Stimulated activated CD8-positive, alpha-beta memory T cell treated with anti-CD3 and anti-CD28 coated beads, Interleukin-7, amount 100 ng/mL, for 4 hours (primary cell): ENCODE results near the gene ONECUT3.
"Not testable (repeated sequence)": the region's sequence is repeated elsewhere in the genome, so short reads cannot be mapped to it uniquely, and the experiment has no call there.

Experiments
- DNase-seq, 2 donors: peaks; one replicate each; pipeline ENCODE4 v3.0.0-alpha.2; 2020; ENCODE audit warnings: low read depth in 2 of 2

Gene ONECUT3

GRCh38 chr19:1752757-1753728, at the start of gene ONECUT3:
Gene ONECUT3 (plus strand): TSS chr19:1753506. CDS start chr19:1753663, 157 bp downstream.
- no peak for DNase-seq

DNA sequence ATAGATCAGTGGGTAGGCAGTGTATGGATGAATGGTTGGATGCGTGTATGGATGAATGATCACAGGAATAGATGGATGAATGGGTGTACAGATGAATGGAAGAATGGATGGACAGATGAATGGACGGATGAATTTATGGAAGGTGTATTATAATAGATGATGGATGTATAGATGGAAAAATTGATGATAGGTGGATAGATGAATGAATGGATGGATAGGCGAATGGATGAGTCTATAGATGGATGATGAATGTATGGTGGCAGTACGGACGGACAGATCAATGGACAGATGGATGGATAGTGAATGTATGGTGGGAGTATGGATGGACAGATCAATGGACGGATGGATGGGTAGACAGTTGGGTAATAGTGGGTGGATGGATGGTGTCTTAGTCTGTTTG, 49.0 kb upstream of the ONECUT3 start:
- DNase-seq: no peak

DNA sequence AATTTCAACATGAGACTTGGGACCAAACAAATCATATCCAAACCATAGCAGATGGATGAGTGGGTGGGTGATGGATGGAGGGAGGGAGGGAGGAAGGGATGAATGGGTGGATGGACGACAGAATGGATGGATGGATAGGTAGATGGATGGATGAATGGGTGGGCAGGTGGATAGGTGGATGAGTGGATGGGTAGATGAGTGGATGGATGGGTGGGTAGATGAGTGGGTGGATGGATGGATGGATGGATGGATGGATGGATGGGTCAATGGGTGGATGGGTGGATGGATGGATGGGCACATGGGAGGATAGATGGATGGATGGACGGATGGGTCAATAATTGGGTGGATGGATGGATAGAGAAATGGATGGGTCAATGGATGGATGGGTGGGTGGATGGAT, 47.9 kb upstream of the ONECUT3 start:
- no peak for DNase-seq

- DNase-seq: not testable (repeated sequence)
These were observed 46.7 kb upstream of the ONECUT3 start for GRCh38 chr19:1706646-1707045.

- DNase-seq: no peak
These were observed 46.1 kb upstream of the ONECUT3 start for GRCh38 chr19:1707240-1707639.

DNA sequence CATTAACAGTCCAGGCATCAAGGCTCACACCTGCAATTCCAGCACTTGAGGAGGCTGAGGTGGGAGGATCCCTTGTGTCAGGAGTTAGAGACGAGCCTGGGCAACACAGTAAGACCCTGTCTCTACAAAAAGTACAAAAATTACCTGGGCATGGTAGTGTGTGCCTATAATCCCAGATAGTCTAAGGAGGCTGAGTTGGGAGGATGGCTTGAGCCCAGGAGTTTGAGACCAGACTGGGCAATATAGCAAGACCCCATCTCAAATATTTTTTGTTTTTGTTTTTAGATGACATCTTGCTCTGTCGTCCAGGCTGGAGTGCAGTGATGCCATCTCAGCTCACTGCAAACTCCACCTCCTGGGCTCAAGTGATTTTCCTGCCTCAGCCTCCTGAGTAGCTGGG, 40.1 kb upstream of the ONECUT3 start:
- DNase-seq: no peak

GRCh38 chr19:1715540-1715939, 37.8 kb upstream of the ONECUT3 start:
- no peak for DNase-seq

DNA sequence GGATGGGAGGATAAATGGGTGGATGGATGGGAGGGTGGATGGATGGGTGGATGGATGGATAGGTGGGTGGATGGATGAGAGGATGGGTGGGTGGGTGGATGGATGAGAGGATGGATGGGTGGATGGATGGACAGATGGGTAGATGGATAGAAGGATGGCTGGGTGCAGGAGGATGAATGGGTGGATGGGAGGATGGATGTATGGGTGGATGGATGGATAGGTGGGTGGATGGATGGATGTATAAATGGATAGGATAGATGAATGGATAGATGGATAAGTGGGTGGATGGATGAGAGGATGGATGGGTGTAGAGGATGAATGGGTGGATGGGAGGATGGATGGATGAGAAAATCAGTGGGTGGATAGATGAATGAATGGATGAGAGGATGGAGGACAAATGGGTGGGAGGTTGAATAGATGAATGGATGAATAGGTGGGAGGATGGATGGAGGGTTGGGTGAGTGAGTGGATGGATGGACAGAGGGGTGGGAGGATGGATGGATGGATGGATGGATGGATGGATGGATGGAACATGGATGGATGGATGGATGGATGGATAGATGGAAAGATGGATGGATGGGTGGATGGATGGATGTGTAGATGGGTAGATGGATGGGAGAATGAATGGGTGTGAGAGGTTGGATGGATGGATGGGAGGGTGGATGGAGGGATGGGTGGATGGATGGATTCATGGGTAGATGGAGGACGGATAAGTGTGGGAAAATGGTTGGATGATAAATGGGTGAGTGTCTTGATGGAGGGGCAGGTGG, 35.9 kb upstream of the ONECUT3 start:
- DNase-seq: no peak

- no peak for DNase-seq
These were observed 35.4 kb upstream of the ONECUT3 start for GRCh38 chr19:1717970-1718264.

- DNase-seq: no peak
These were observed 34.6 kb upstream of the ONECUT3 start for GRCh38 chr19:1718420-1719291.

GRCh38 chr19:1719519-1719918, 33.8 kb upstream of the ONECUT3 start:
- DNase-seq: no peak

GRCh38 chr19:1720237-1720636, 33.1 kb upstream of the ONECUT3 start:
- DNase-seq: no peak

GRCh38 chr19:1725100-1726064, 27.9 kb upstream of the ONECUT3 start:
- no peak for DNase-seq

GRCh38 chr19:1728816-1729567, 24.3 kb upstream of the ONECUT3 start:
- no peak for DNase-seq

DNA sequence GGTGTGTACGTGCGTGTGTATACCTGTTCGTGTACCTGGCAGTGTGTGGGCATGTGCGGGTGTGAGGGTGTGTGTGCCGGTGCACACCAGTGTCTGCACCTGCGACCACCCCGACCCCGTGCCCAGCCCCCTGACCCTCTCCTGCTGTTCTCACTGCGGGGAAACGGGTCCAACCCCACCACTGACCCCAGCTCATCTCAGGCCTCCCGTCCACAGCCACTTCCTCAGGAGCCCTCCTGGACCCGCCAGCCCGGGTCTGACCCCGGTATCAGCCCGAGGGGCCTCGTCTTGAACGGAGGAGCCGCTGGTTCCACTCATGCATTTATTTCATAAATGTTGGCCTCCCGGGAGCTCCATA, 23.8 kb upstream of the ONECUT3 start:
- DNase-seq: no peak

DNA sequence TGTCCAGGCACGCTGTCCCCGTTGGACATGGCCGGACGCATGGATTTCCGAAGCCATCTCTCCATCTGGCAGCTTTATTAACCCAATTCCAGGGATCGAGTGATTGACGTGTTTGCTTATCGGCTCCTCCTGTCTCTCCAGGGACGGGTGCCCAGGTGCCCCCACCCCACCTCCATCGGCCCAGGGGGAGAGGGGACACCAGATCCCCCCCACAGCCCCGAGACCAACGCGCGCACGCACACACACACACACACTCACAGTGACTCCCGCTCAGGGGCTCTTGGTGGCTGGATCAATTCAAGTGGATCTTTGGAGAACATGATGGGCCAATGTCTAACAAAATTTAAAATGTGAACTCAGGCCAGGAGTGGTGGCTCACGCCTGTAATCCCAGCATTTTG, 23.1 kb upstream of the ONECUT3 start:
- DNase-seq: no peak

GRCh38 chr19:1734321-1734966, 18.9 kb upstream of the ONECUT3 start:
- no peak for DNase-seq

- DNase-seq: no peak
These were observed 17.0 kb upstream of the ONECUT3 start for GRCh38 chr19:1736280-1736679.

GRCh38 chr19:1736927-1737326, 16.4 kb upstream of the ONECUT3 start:
- no peak for DNase-seq
